GM18873 (cell line): Measurements from ENCODE around the gene CDON.
A peak's percentile ranks its signal among the peaks of the same experiment; 100 is the strongest.

Experiments
- ATAC-seq: cut with Tn5 transposase; IDR thresholded peaks from one replicate; pipeline ENCODE4 v1.9.1; 2021; ENCODE audit warnings: mild to moderate bottlenecking, moderate library complexity, moderate number of reproducible peaks; ENCODE audit not compliant: unreplicated experiment, low FRiP score

CDON gene

GRCh38 chr11:126062679-126063506 is at the start of gene CDON:
Gene CDON, minus strand, starts transcription at chr11:126062866. Its CDS starts 39,390 bp downstream, at chr11:126023476.
- ATAC-seq: peak; percentile 96

DNA sequence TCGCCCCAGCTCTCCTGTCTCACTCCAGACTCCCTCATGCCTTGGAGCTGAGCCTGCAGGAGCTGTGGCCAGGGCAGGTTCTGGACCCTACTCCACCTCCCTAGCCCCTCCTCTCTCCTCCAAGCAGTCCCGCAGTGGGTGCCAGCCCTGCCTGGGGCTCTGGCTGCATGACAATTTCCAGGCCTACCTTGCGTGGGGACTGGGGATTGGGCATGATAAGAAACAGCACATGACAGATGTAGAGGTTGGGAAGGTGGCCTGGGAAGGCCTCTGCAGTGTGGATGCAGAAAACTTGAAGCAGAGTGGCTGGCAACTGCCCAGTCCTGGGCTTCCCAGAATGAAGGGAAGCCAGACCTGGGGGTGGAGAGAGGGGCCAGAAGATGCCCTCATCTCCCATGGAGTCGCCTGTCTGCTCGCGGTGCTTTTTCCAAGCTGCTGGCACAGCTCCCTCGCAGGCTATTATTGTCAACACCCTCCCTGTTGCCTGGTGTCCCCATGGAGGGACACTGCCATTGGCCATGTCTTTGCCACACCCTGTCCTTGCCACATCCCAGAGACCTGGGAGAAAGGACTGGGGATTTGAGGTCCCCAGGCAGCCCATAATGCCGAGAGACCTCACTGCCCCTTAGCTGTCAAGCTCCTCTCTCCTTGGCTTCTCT is 48.9 kb upstream of the CDON start:
- ATAC-seq: no peak

DNA sequence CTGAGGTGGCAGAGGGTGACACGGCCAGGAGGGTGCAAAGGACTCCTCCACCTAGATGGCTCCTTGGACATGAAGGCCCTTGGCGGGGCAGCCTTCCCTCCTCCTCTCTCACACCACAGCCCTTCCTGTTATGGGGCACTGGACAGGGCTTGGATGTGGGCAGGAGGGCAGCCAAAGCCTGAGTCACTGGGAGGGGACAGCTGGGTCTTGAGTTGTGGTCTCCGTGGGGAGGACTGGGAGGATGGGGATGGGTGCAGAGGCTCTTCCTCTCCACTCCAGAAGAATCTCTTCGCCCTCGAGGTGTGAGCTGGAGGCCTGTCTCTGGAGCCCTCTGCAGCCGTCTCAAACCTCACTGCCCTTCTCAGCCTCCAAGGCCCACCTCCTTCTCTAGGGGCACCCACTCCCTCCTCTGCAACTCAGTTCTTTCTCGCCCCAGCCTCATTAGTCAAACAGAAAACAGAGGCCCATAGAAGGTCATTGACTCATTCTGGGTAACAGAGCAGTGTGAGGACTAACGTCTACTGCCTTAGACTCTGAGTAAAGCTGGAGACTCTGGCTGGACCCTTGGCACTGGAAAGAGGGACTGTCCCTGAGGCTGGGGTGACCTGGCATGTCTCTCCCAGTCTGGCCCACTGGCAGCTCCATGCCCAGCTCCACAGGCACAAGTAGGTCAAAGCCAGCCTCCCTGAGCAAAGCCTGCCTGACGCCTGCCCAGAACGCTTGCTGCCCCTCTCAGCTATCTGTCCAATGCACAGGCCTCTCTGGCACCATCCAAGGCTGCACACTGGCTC is 47.5 kb upstream of the CDON start:
- ATAC-seq: no peak

DNA sequence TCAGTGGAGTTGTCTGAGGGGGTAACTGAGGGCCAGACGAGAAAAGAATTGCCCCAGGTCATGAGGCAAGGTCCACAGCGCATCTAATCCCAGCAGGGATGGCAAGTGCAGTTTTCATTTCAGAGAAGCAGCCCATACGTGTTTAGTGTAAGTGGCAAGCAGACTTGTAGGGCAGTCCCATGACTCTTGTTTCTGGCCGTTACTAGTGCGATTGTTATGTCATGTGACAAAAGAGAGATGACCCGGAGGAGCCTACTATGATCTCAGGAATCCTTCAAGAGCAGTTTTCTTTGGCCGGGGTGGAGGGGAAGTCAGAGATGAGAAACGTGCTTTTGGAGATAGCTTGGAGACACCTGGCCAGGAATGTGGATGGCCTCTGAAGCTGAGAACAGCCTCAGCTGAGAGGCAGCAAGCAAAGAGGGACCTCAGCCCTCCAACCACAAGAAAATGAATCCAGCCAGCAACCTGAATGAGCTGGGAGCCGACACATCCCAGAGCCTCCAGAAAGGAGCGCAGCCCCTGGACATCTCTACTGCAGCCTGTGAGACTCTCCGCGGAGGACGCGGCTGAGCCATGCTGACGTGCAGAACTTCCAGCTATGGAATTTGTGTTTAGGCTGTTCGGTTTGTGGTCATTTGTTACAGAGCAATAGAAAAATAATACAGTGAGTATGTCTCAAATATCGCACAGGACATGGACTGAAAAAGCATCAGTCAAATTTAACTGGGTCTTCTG is 44.1 kb upstream of the CDON start:
- no peak for ATAC-seq

- no peak for ATAC-seq
Measured at GRCh38 chr11:126105748-126106080, 43.0 kb upstream of the CDON start.

- ATAC-seq: no peak
Measured at GRCh38 chr11:126105022-126105747, 42.5 kb upstream of the CDON start.

- no peak for ATAC-seq
Measured at GRCh38 chr11:126104420-126104819, 41.8 kb upstream of the CDON start.

DNA sequence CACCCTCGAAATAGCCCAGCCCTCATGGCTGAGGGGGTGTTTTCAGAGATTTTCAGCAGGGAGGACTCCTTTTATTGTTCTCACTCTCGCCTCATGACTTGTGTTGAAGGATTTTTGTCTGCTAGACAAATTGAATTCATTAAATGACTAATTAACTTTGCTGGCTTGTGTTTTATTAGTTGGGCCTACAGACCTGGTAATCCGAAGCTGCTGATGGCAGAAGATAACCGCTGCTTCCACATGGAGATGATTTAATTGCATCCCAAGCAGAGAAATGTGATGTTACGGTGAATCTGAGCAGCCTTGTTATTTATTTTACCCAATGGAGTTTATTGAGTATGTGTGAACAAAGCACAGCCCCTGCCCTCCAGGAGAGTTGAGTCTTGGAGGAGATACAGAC is 40.5 kb upstream of the CDON start:
- ATAC-seq: no peak

- no peak for ATAC-seq
Measured at GRCh38 chr11:126102436-126102981, 39.8 kb upstream of the CDON start.

DNA sequence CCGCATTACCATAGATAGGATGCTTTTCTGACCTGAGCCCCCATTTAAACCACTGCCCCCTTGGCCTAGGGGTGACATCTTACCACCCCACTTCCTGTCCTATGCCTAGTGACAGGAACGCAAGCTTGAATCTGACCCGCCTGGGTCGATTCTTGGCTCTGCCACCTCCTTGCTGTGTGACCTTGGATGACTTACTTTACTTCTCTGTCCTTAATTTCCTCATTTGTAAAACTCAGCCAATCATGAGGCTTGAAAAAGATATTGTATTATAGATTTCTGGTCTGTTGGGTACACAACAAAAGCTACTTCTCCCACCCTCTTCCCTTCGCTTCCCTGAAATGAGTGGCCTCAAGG is 39.2 kb upstream of the CDON start:
- ATAC-seq: no peak

- ATAC-seq: no peak
Measured at GRCh38 chr11:126101251-126101929, 38.7 kb upstream of the CDON start.

GRCh38 chr11:126100716-126101115 is 38.0 kb upstream of the CDON start:
- no peak for ATAC-seq

GRCh38 chr11:126098204-126098769 is 35.6 kb upstream of the CDON start:
- no peak for ATAC-seq

DNA sequence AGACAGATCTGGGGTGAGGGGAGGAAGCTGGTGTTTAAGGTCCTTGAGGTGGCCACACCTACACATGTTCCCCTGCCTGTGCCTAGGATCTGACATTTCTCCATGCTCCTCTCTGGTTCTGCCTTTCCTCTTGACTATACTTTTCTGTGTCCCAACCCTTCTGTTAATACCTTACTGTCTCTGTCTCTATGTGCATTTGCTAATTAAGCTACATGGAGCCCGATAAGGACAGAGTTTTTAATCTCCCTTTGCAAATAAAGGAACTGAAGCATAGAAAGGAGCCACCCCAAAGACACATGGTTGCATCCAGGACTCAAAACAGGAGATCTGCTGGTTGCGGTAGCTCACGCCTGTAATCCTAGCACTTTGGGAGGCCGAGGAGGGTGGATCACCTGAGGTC is 33.1 kb upstream of the CDON start:
- no peak for ATAC-seq

DNA sequence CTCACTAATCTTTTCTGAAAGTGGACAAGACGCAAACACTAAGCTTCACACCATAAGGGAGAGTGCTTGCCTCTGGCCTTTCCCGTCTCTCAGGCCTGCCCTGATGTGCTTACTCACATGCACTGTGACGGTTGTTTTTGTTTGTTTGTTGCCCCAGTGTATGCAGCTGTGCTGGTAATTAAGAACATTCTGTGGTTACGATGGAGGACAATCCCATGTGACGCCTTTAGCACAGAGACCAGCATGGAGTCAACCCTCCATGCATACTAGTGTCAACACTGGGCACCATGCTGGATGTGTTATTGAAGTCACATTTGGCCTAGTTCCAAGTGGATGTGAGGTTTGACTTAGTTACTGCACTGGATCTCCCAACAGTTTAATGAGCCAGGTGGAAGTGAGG is 27.8 kb upstream of the CDON start:
- ATAC-seq: no peak

DNA sequence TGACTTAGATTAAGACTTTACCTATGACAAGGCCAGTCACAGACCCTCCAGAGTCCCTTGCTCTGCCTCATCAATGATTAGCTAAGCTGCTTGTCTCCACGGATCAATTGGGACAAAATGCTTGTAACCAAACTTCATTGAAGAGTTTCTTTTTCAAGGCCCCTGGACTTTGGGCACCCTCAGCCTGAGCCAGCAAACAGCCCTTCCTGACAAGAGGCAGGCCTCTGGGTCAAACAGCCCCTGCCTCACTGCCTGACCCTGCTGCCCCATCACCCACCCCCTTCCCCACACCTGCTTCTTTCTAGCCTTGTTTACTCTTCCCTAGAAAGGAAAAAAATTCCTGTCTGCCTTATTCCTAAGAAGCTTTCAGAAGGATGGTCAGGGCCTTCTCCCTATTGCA is 26.3 kb upstream of the CDON start:
- no peak for ATAC-seq

GRCh38 chr11:126086248-126086647 is 23.6 kb upstream of the CDON start:
- no peak for ATAC-seq

DNA sequence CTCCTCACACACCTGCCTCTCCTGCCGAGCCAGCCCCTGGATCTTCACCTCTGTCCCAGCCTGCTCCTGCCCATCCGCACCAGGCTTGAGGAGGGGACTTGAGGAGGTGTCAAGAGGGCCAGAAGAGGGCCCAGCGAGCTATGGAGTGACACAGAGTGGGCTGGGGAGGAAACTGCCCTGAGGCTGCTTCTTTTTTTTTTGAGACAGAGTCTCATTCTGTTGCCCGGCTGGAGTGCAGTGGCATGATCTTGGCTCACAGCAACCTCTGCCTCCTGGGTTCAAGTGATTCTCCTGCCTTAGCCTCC is 21.9 kb upstream of the CDON start:
- no peak for ATAC-seq
